H9 (cell line): ENCODE measurements around the gene PELI2. TPM values are rescaled to one million over a fixed set of nuclear protein-coding genes. Genes with fewer than 3 reads are reported as not detected.

Source experiments
- DNase-seq: peaks from one replicate; pipeline ENCODE4 v3.0.0-alpha.2; 2017
- H2AFZ ChIP-seq: one replicate; pipeline ENCODE4 v1.6.1; 2013; ENCODE audit warnings: mild to moderate bottlenecking, low read length, control low read depth, moderate library complexity
- H2AK5ac ChIP-seq: 2 replicates; pipeline ENCODE4 v1.6.1; 2013; ENCODE audit warnings: low read length, control low read depth, mixed read lengths; ENCODE audit not compliant: insufficient read length
- H2BK120ac ChIP-seq: one replicate; pipeline ENCODE4 v1.6.1; 2013; ENCODE audit warnings: low read depth, mild to moderate bottlenecking, low read length, control low read depth, inconsistent platforms; ENCODE audit not compliant: poor library complexity, severe bottlenecking
- H2BK12ac ChIP-seq: 2 replicates; pipeline ENCODE4 v1.6.1; 2013; ENCODE audit warnings: low read length, control low read depth, mixed read lengths, low read depth; ENCODE audit not compliant: insufficient read length
- H2BK15ac ChIP-seq: 2 replicates; pipeline ENCODE4 v1.6.1; 2013; ENCODE audit warnings: low read depth, low read length, control low read depth
- H2BK20ac ChIP-seq: one replicate; pipeline ENCODE4 v1.6.1; 2013; ENCODE audit warnings: low read depth, mild to moderate bottlenecking, low read length, control low read depth, inconsistent platforms; ENCODE audit not compliant: poor library complexity, severe bottlenecking
- H2BK5ac ChIP-seq: 2 replicates; pipeline ENCODE4 v1.6.1; 2013; ENCODE audit warnings: low read length, control low read depth, mixed read lengths; ENCODE audit not compliant: insufficient read length
- H3K14ac ChIP-seq: 2 replicates; pipeline ENCODE4 v1.6.1; 2013; ENCODE audit warnings: low read length, control low read depth; ENCODE audit not compliant: insufficient read depth
- H3K18ac ChIP-seq: 2 replicates; pipeline ENCODE4 v1.6.1; 2013; ENCODE audit warnings: low read depth, mild to moderate bottlenecking, mixed read lengths, low read length, control low read depth; ENCODE audit not compliant: insufficient read length
- H3K23ac ChIP-seq: 2 replicates; pipeline ENCODE4 v1.6.1; 2013; ENCODE audit warnings: low read length, control low read depth, mixed read lengths, low read depth; ENCODE audit not compliant: insufficient read length
- H3K23me2 ChIP-seq: 2 replicates; pipeline ENCODE4 v1.6.1; 2013; ENCODE audit warnings: low read depth, mild to moderate bottlenecking, mixed read lengths, low read length, control low read depth; ENCODE audit not compliant: insufficient read length, poor library complexity, severe bottlenecking
- H3K27ac ChIP-seq: 2 replicates; pipeline ENCODE4 v1.5.1; 2013; ENCODE audit warnings: low read length, control low read depth, mixed read lengths, low read depth; ENCODE audit not compliant: insufficient read length
- H3K27me3 ChIP-seq: 2 replicates; pipeline ENCODE4 v1.6.1; 2013; ENCODE audit warnings: low read length, control low read depth, inconsistent platforms; ENCODE audit not compliant: insufficient read depth
- H3K4ac ChIP-seq: 2 replicates; pipeline ENCODE4 v1.6.1; 2013; ENCODE audit warnings: low read depth, mild to moderate bottlenecking, control low read depth, inconsistent platforms, low read length, moderate library complexity
- H3K4me1 ChIP-seq: 2 replicates; pipeline ENCODE4 v1.6.1; 2013; ENCODE audit warnings: low read length, control low read depth, inconsistent platforms; ENCODE audit not compliant: insufficient read depth
- H3K4me2 ChIP-seq: 2 replicates; pipeline ENCODE4 v1.6.1; 2013; ENCODE audit warnings: low read length, control low read depth, mixed read lengths; ENCODE audit not compliant: insufficient read length, insufficient read depth
- H3K56ac ChIP-seq: 2 replicates; pipeline ENCODE4 v1.6.1; 2013; ENCODE audit warnings: low read depth, mild to moderate bottlenecking, mixed read lengths, low read length, control low read depth; ENCODE audit not compliant: insufficient read length
- H3K79me1 ChIP-seq: 2 replicates; pipeline ENCODE4 v1.6.1; 2013; ENCODE audit warnings: low read depth, mild to moderate bottlenecking, moderate library complexity, low read length, control low read depth, inconsistent platforms; ENCODE audit not compliant: insufficient read depth, poor library complexity, severe bottlenecking
- H3K79me2 ChIP-seq: 2 replicates; pipeline ENCODE4 v1.6.1; 2013; ENCODE audit warnings: low read length, control low read depth, inconsistent platforms; ENCODE audit not compliant: insufficient read depth
- H3K9ac ChIP-seq: 2 replicates; pipeline ENCODE4 v1.6.1; 2013; ENCODE audit warnings: low read length, control low read depth, mixed read lengths; ENCODE audit not compliant: insufficient read length; ENCODE audit errors: extremely low read depth
- H3K9me3 ChIP-seq: one replicate; pipeline ENCODE4 v1.6.1; 2013; ENCODE audit warnings: low read depth, low read length, inconsistent platforms; ENCODE audit not compliant: control insufficient read depth
- H3T11ph ChIP-seq: one replicate; pipeline ENCODE4 v1.6.1; 2013; ENCODE audit warnings: mild to moderate bottlenecking, low read length, control low read depth, inconsistent platforms
- H4K20me1 ChIP-seq: one replicate; pipeline ENCODE4 v1.6.1; 2013; ENCODE audit not compliant: control insufficient read depth, insufficient read length, insufficient read depth
- H4K5ac ChIP-seq: 2 replicates; pipeline ENCODE4 v1.6.1; 2013; ENCODE audit warnings: low read depth, mild to moderate bottlenecking, mixed read lengths, low read length, control low read depth; ENCODE audit not compliant: insufficient read length
- H4K8ac ChIP-seq: replicated peaks from 2 replicates; pipeline ENCODE4 v1.6.1; 2013; ENCODE audit warnings: low read length, control low read depth, mixed read lengths, low read depth; ENCODE audit not compliant: insufficient read length
- H4K91ac ChIP-seq: 2 replicates; pipeline ENCODE4 v1.6.1; 2013; ENCODE audit warnings: low read depth, mild to moderate bottlenecking, moderate library complexity, mixed read lengths, low read length, control low read depth; ENCODE audit not compliant: insufficient read length
- H3K27ac Mint-ChIP-seq, 3 experiments: 2 replicates in 2 of 3; 3 replicates in 1 of 3; pipeline ENCODE4 v1.8.0; 2020 to 2021; ENCODE audit warnings: mixed read lengths in 3 of 3, mild to moderate bottlenecking in 1 of 3, moderate library complexity in 1 of 3
- H3K27me3 Mint-ChIP-seq: 2 replicates; pipeline ENCODE4 v1.8.0; 2021; ENCODE audit warnings: low read depth, mild to moderate bottlenecking, moderate library complexity, mixed read lengths
- H3K36me3 Mint-ChIP-seq, 3 experiments: 2 replicates in 2 of 3; 3 replicates in 1 of 3; pipeline ENCODE4 v1.8.0; 2020 to 2021; ENCODE audit warnings: low read depth in 3 of 3, mixed read lengths in 3 of 3; ENCODE audit not compliant: insufficient read depth in 1 of 3
- H3K4me1 Mint-ChIP-seq, 2 experiments: 2 replicates each; pipeline ENCODE4 v1.8.0; 2020; ENCODE audit warnings: mixed read lengths in 2 of 2
- H3K4me3 Mint-ChIP-seq, 2 experiments: 2 replicates in 1 of 2; 3 replicates in 1 of 2; pipeline ENCODE4 v1.8.0; 2020 to 2021; ENCODE audit warnings: mild to moderate bottlenecking in 2 of 2, mixed read lengths in 2 of 2, moderate library complexity in 1 of 2
- H3K9me3 Mint-ChIP-seq, 2 experiments: 2 replicates in 1 of 2; 3 replicates in 1 of 2; pipeline ENCODE4 v1.8.0; 2020; ENCODE audit warnings: mild to moderate bottlenecking in 2 of 2, mixed read lengths in 2 of 2, moderate library complexity in 1 of 2
- CTCF ChIP-seq: fragments of 200-600 bp; sonication (generic); conservative IDR thresholded peaks from 3 replicates; pipeline ENCODE4 v1.8.0; 2021; ENCODE audit warnings: antibody characterized with exemption, mild to moderate bottlenecking
- WGBS: extraction: QIAGEN DNeasy Blood & Tissue Kit; methylation state at CpG from one replicate; pipeline ENCODE4 v1.1.7; 2013; ENCODE audit warnings: missing lambda C conversion rate, low lambda C conversion rate, mixed read lengths; ENCODE audit not compliant: insufficient read length; ENCODE audit errors: extremely low coverage; 5-methylcytosine and 5-hydroxymethylcytosine counted together
- total RNA-seq: library from RNA; stranded (reverse); gene quantifications from 2 replicates; pipeline ENCODE4 v1.2.1, GENCODE V29; 2021

Gene PELI2
- total RNA-seq, 1 experiment from 2014 or later, result 18.0 TPM

GRCh38 chr14:56292970-56293369 lies 174.8 kb downstream of the PELI2 start:
- no CpG with 5 or more reads among the region's 3 CpGs for WGBS
- H3K4me3 Mint-ChIP-seq, result no peak overlapping the region
- H3K27ac ChIP-seq, result no peak overlapping the region
- H3K27ac Mint-ChIP-seq, result no peak overlapping the region
- H3K79me1 ChIP-seq, result no peaks in the 10 kb centered on the region
- H3K56ac ChIP-seq, result no peak overlapping the region
- no peaks in the 10 kb centered on the region for H3K23me2 ChIP-seq
- no peak overlapping the region for H2BK15ac ChIP-seq
- H3K23ac ChIP-seq, result no peak overlapping the region
- TF ChIP-seq CTCF, result no peak
- H3K27me3 ChIP-seq, result no peaks in the 10 kb centered on the region
- no peak overlapping the region for H2BK20ac ChIP-seq
- no peak overlapping the region for H4K8ac ChIP-seq
- no peaks in the 10 kb centered on the region for H3K4me1 ChIP-seq
- no peak overlapping the region for H4K5ac ChIP-seq
- H2BK120ac ChIP-seq, result no peak overlapping the region
- no peak overlapping the region for H3K9ac ChIP-seq
- H3K9me3 ChIP-seq, result no peaks in the 10 kb centered on the region
- no peaks in the 10 kb centered on the region for H4K20me1 ChIP-seq
- no peak overlapping the region for H3T11ph ChIP-seq
- no peaks in the 10 kb centered on the region for H3K27me3 Mint-ChIP-seq
- H3K79me2 ChIP-seq, result no peaks in the 10 kb centered on the region
- H3K14ac ChIP-seq, result no peak overlapping the region
- H3K4me2 ChIP-seq, result no peak overlapping the region
- no peak overlapping the region for H2BK12ac ChIP-seq
- no peak overlapping the region for H2AFZ ChIP-seq
- no peak for DNase-seq
- no peaks in the 10 kb centered on the region for H3K9me3 Mint-ChIP-seq
- H3K4me1 Mint-ChIP-seq, result no peaks in the 10 kb centered on the region
- H2BK5ac ChIP-seq, result no peak overlapping the region
- no peak overlapping the region for H3K4ac ChIP-seq
- no peak overlapping the region for H2AK5ac ChIP-seq
- H4K91ac ChIP-seq, result no peak overlapping the region
- peaks cover 0 to 5% (median 4%) of the 10 kb centered on the region in 3 experiments; a peak in 4 of 7 replicates for H3K36me3 Mint-ChIP-seq
- H3K18ac ChIP-seq, result no peak overlapping the region
